PFSK-1 (cell line): ENCODE measurements around the gene RHOV.

Experiments
- POLR2AphosphoS5 ChIP-seq: IDR thresholded peaks from 2 replicates; pipeline ENCODE4 v1.6.1; 2012; ENCODE audit warnings: low read depth, mild to moderate bottlenecking, control low read depth, low read length, moderate library complexity
- SIN3A ChIP-seq: IDR thresholded peaks from 2 replicates; pipeline ENCODE4 v1.6.1; 2012; ENCODE audit warnings: mild to moderate bottlenecking, low read length, moderate library complexity, borderline replicate concordance; ENCODE audit not compliant: insufficient read depth
- TAF1 ChIP-seq: IDR thresholded peaks from 2 replicates; pipeline ENCODE4 v1.6.1; 2012; ENCODE audit warnings: low read length, control low read depth, borderline replicate concordance; ENCODE audit not compliant: insufficient read depth
- TF ChIP-seq, protein P1 (sequence below), 2 experiments: IDR thresholded peaks; 2 replicates each; pipeline versions ENCODE4 v1.6.1 to v1.8.0; 2011 to 2012; ENCODE audit warnings: low read depth in 2 of 2, low read length in 2 of 2, control low read depth in 1 of 2, inconsistent platforms in 1 of 2, mild to moderate bottlenecking in 1 of 2, moderate library complexity in 1 of 2; ENCODE audit not compliant: insufficient read depth in 1 of 2

GRCh38 chr15:40828447-40829036 is 45.5 kb downstream of the RHOV start, which contains the start of gene PPP1R14D:
- TF ChIP-seq SIN3A (no peak), POLR2AphosphoS5 (no peak), TAF1 (no peak)
- TF ChIP-seq, protein P1, sequence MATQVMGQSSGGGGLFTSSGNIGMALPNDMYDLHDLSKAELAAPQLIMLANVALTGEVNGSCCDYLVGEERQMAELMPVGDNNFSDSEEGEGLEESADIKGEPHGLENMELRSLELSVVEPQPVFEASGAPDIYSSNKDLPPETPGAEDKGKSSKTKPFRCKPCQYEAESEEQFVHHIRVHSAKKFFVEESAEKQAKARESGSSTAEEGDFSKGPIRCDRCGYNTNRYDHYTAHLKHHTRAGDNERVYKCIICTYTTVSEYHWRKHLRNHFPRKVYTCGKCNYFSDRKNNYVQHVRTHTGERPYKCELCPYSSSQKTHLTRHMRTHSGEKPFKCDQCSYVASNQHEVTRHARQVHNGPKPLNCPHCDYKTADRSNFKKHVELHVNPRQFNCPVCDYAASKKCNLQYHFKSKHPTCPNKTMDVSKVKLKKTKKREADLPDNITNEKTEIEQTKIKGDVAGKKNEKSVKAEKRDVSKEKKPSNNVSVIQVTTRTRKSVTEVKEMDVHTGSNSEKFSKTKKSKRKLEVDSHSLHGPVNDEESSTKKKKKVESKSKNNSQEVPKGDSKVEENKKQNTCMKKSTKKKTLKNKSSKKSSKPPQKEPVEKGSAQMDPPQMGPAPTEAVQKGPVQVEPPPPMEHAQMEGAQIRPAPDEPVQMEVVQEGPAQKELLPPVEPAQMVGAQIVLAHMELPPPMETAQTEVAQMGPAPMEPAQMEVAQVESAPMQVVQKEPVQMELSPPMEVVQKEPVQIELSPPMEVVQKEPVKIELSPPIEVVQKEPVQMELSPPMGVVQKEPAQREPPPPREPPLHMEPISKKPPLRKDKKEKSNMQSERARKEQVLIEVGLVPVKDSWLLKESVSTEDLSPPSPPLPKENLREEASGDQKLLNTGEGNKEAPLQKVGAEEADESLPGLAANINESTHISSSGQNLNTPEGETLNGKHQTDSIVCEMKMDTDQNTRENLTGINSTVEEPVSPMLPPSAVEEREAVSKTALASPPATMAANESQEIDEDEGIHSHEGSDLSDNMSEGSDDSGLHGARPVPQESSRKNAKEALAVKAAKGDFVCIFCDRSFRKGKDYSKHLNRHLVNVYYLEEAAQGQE (IDR thresholded peaks at IDR 0.05; ENCODE audit: insufficient read depth in 1 of 2, low read depth in 2 of 2, low read length in 2 of 2), result no peak
